A673 (cell line): ENCODE results near the gene SUMF2. TPM values are rescaled to one million over a fixed set of nuclear protein-coding genes. Genes with fewer than 3 reads are reported as not detected.
A peak's percentile ranks its signal among the peaks of the same experiment; 100 is the strongest.
"Not testable (repeated sequence)": the region's sequence is repeated elsewhere in the genome, so short reads cannot be mapped to it uniquely, and the experiment has no call there.

Experiments used
- BruUV-seq: library from RNA; stranded (reverse); fragments of 400-500 nt; replicated peaks from 2 replicates; lab custom pipeline; 2021; lab: Mats Ljungman, UMichigan
- CTCF ChIA-PET: fragments of 300-600 bp; sonication (Branson Sonifier 250); formaldehyde crosslinking; loops from one replicate; lab custom pipeline; 2022; ENCODE audit warnings: antibody characterized with exemption; lab: Charles Lee
- POLR2A ChIA-PET: fragments of 300-600 bp; sonication (Branson Sonifier 250); formaldehyde crosslinking; loops from one replicate; lab custom pipeline; 2022; ENCODE audit warnings: antibody characterized with exemption; ENCODE audit not compliant: low non-redundant PET; lab: Charles Lee
- DNase-seq: peaks from one replicate; pipeline ENCODE4 v3.0.0-alpha.2; 2015; ENCODE audit warnings: low spot score
- H3K27ac ChIP-seq: fragments of 200-600 bp; sonication (generic); 2 replicates; pipeline ENCODE4 v1.5.1; 2016; ENCODE audit warnings: mixed run types, low read depth, mild to moderate bottlenecking, mixed read lengths, antibody characterized with exemption, low read length; ENCODE audit not compliant: poor library complexity, severe bottlenecking
- H3K27me3 ChIP-seq: fragments of 200-600 bp; sonication (generic); replicated peaks from 2 replicates; pipeline ENCODE4 v1.6.1; 2017; ENCODE audit warnings: mixed run types, low read depth, mild to moderate bottlenecking, mixed read lengths, antibody characterized with exemption, low read length; ENCODE audit not compliant: insufficient read depth, poor library complexity
- H3K36me3 ChIP-seq: fragments of 200-600 bp; sonication (generic); 2 replicates; pipeline ENCODE4 v1.6.1; 2016; ENCODE audit warnings: mixed run types, mild to moderate bottlenecking, mixed read lengths, antibody characterized with exemption, low read length; ENCODE audit not compliant: insufficient read depth, poor library complexity, severe bottlenecking
- H3K4me1 ChIP-seq: fragments of 200-600 bp; sonication (generic); 2 replicates; pipeline ENCODE4 v1.6.1; 2017; ENCODE audit warnings: mixed run types, mild to moderate bottlenecking, mixed read lengths, antibody characterized with exemption, low read length; ENCODE audit not compliant: insufficient read depth, poor library complexity, severe bottlenecking
- H3K4me3 ChIP-seq: fragments of 200-600 bp; sonication (generic); 2 replicates; pipeline ENCODE4 v1.5.1; 2016; ENCODE audit warnings: low read depth, mixed run types, mild to moderate bottlenecking, mixed read lengths, low read length; ENCODE audit not compliant: poor library complexity, severe bottlenecking
- H3K9me3 ChIP-seq: fragments of 200-600 bp; sonication (generic); 2 replicates; pipeline ENCODE4 v1.6.1; 2016; ENCODE audit warnings: mixed run types, low read depth, mild to moderate bottlenecking, mixed read lengths, antibody characterized with exemption, low read length; ENCODE audit not compliant: poor library complexity, severe bottlenecking
- EZH2 ChIP-seq: fragments of 200-600 bp; sonication (generic); IDR thresholded peaks from 2 replicates; pipeline ENCODE4 v1.6.1; 2017; ENCODE audit warnings: borderline replicate concordance, low read depth, mild to moderate bottlenecking, mixed read lengths, antibody characterized with exemption, low read length; ENCODE audit not compliant: poor library complexity, severe bottlenecking
- intact Hi-C: fragments of 100-400 bp; cut with micrococcal nuclease; formaldehyde crosslinking; loops from one replicate; pipeline ENCODE4 v1.10.0; 2022; ENCODE audit not compliant: unreplicated experiment
- total RNA-seq: library from RNA; stranded (reverse); gene quantifications from 2 replicates; pipeline ENCODE4 v1.2.3, GENCODE V29; 2021
- TF ChIP-seq, protein P1 (sequence below): fragments of 300-800, 200-600 bp; sonication (generic); conservative IDR thresholded peaks from 2 replicates; pipeline ENCODE4 v1.5.1; 2017; ENCODE audit warnings: low read depth, mild to moderate bottlenecking, antibody characterized with exemption, low read length, moderate library complexity, mixed read lengths

The SUMF2 gene
- total RNA-seq, 1 experiment from 2014 or later: 157 TPM

DNA sequence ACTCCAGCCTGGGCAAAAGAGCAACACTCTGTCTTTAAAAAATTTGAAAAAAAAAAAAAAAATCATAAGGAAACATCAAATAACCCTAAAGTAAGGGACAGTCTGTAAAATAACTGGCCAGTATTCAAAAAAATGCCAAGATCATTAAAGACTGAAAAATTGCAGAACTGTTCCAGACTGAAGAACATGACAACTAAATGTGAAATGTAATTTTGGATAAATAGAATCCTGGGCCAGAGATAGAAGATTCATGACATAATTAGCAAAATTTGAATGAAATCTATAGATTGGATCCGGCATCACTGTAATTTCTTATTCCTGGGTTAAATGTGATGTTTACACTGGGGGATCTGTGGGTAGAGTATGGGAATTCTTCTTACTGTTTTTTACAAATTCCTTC, 15.8 kb upstream of the SUMF2 start:
- Histone ChIP-seq H3K36me3 (peaks cover 12% of the 10 kb centered on the region), H3K9me3 (no peaks in the 10 kb centered on the region), H3K27me3 (no peaks in the 10 kb centered on the region), H3K27ac (no peak overlapping the region), H3K4me3 (no peak overlapping the region), H3K4me1 (peaks cover 13% of the 10 kb centered on the region)
- DNase-seq: no peak
- ChIA-PET CTCF (no interaction called here), POLR2A (no interaction called here)
- intact Hi-C loops: no loop called here
- TF ChIP-seq EZH2: no peak
- TF ChIP-seq, protein P1, sequence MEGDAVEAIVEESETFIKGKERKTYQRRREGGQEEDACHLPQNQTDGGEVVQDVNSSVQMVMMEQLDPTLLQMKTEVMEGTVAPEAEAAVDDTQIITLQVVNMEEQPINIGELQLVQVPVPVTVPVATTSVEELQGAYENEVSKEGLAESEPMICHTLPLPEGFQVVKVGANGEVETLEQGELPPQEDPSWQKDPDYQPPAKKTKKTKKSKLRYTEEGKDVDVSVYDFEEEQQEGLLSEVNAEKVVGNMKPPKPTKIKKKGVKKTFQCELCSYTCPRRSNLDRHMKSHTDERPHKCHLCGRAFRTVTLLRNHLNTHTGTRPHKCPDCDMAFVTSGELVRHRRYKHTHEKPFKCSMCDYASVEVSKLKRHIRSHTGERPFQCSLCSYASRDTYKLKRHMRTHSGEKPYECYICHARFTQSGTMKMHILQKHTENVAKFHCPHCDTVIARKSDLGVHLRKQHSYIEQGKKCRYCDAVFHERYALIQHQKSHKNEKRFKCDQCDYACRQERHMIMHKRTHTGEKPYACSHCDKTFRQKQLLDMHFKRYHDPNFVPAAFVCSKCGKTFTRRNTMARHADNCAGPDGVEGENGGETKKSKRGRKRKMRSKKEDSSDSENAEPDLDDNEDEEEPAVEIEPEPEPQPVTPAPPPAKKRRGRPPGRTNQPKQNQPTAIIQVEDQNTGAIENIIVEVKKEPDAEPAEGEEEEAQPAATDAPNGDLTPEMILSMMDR: no peak
- no TSS peak for BruUV-seq

DNA sequence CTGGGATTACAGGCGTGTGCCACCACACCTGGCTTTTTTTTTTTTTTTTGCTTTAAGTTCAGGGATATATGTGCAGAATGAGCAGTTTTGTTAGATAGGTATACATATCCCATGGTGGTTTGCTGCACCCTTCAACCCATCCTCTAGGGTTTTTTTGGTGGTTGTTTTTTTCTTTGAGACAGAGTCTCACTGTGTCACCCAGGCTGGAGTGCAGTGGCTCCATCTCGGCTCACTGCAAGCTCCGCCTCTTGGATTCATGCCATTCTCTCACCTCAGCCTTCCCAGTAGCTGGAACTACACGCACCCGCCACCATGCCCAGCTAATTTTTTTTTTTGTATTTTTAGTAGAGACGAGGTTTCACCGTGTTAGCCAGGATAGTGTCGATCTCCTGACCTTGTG, 15.3 kb upstream of the SUMF2 start:
- H3K27ac ChIP-seq, H3K4me3 ChIP-seq, BruUV-seq, H3K27me3 ChIP-seq, CTCF ChIA-PET, H3K9me3 ChIP-seq, POLR2A ChIA-PET, intact Hi-C loops: not testable (repeated sequence)
- peaks cover 17% of the 10 kb centered on the region for H3K36me3 ChIP-seq
- H3K4me1 ChIP-seq: peaks cover 19% of the 10 kb centered on the region
- peak; percentile 35 for DNase-seq

DNA sequence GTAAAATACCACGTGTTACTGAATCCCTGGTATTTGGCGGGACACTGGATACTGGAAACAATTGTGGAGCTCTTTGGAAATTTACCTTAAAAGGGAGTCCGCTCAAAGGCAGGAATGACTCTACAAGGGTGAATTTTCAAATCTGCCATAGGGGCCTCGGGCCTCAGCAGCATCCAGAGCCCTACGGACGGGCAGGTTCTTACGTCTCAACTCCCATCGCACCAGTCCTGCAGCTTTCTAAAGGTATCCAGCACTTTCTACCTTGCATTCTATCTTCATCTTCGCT, 13.1 kb upstream of the SUMF2 start:
- intact Hi-C loops: no loop called here
- Histone ChIP-seq H3K4me1 (peaks cover 35% of the 10 kb centered on the region), H3K27ac (peak overlapping the region; percentile 92), H3K9me3 (no peaks in the 10 kb centered on the region), H3K27me3 (no peaks in the 10 kb centered on the region), H3K4me3 (peak overlapping the region; percentile 90), H3K36me3 (peaks cover 35% of the 10 kb centered on the region)
- no peak for TF ChIP-seq EZH2
- TF ChIP-seq, protein P1: no peak
- DNase-seq: no peak
- ChIA-PET CTCF (interaction anchor here (0.7 to 1.1 kb wide), 2 partner anchors 10 to 410 kb away, joined by 3 read pairs; no protein-coding TSS in a partner anchor), POLR2A (interaction anchor here (0.5 to 1.0 kb wide), 4 partner anchors 17 to 440 kb away, joined by 3 to 5 read pairs (median 3); no protein-coding TSS in a partner anchor)
- TSS peak; percentile 87 for BruUV-seq
